CD4-positive, alpha-beta T cell treated with Interleukin-10 for 1 hour (primary cell): ENCODE results near the gene EPB41L2.
"Not testable (repeated sequence)": the region's sequence is repeated elsewhere in the genome, so short reads cannot be mapped to it uniquely, and the experiment has no call there.

Source experiments
- DNase-seq: peaks from one replicate; pipeline ENCODE4 v3.0.0-alpha.2; 2020

Gene EPB41L2

GRCh38 chr6:131001111-131001736 lies 61.8 kb downstream of the EPB41L2 start:
- DNase-seq: no peak

DNA sequence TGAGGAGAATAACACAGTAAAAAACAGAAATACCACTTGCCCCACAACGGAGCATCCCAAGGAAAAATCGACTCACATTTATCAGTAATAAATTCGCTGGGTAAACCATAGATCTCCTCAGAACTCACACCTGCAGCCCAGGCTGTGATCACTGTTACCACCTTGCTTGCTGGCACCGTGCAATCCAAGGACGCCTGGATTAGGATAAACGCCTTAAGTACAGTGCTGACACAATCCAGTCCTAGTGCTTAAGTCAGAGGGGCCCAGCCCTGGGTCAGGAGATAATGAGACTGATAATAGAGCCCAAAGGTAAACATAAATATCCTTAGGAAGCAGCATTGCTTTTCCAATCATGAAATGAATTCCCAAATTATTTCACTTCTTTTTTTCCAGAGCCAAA lies 62.5 kb downstream of the EPB41L2 start:
- no peak for DNase-seq

GRCh38 chr6:130997061-130997753 lies 65.8 kb downstream of the EPB41L2 start:
- DNase-seq: no peak

DNA sequence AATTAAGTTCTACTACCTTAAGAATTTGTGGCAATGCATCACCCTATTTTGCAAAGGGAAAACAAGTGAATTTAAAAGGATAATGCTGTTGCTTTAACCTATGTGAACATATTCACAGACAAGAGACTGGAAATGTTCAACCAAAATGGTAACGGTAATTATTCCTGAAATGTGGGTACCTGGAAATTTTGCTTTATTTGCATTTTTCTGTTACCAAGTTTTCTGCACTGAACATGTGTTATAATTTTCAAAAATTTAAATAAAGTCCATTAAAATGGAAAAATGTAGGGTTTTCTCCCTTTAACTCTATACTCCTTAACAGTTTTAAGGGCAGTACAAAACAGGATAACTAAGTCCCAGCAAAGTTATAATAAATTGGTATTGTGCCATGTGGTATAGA lies 66.4 kb downstream of the EPB41L2 start:
- no peak for DNase-seq

DNA sequence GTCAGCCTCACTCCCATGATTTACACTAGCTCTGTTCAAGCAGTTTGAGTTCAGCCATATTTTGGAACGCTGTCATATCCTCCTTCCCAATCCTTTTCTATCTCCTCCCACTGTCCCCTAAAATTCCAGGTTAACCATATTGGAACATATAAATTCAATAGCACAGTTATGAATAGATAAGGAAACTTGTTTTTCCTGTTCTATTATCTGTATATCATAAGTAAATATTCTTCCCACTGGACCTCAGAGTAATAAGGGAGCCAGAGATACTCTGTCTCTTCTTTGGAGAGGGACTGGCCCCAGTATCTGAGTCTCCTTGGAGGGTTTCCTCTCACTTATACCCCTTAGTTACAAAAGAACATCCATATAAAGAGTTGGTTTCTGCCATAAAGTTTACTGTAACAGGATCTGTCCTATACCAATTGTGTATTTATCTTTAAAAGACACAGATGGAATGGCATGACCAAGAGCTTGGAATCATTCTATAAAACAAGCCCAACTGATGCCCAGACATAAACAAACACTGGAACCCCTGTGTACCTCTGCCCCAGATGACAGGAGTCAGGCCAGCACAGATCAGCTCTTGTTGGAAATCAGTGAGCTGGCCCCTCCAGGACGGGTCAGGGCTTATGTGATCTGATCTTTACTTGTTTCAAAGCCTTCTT lies 67.1 kb downstream of the EPB41L2 start:
- DNase-seq: no peak

GRCh38 chr6:130994319-130995097 lies 68.5 kb downstream of the EPB41L2 start:
- no peak for DNase-seq

DNA sequence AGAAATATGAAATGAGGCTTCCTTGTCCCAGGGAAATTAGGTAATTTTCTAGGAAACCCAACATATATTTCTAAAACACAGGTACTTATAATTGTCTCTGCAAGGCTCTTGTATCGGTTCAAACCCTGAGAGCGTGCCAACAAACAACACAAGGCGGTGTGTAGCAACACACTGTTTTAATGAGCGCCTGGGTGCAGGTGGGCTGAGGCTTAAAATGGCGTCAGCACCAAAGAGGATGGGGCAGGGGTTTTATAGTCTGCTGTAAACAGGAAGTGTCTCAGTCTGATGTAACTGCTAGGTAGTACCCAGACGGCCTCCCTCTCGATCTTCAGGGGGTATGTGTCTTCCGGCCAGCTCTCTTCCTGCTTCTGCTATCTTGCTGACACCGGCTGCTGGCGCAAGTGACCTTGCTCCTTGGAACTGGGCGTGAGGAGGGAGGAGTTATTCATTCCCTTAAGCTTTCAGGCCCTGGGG lies 69.7 kb downstream of the EPB41L2 start:
- DNase-seq: no peak

- DNase-seq: no peak
These were observed 71.5 kb downstream of the EPB41L2 start for GRCh38 chr6:130991422-130992137.

GRCh38 chr6:130987539-130987938 lies 75.5 kb downstream of the EPB41L2 start:
- not testable (repeated sequence) for DNase-seq

DNA sequence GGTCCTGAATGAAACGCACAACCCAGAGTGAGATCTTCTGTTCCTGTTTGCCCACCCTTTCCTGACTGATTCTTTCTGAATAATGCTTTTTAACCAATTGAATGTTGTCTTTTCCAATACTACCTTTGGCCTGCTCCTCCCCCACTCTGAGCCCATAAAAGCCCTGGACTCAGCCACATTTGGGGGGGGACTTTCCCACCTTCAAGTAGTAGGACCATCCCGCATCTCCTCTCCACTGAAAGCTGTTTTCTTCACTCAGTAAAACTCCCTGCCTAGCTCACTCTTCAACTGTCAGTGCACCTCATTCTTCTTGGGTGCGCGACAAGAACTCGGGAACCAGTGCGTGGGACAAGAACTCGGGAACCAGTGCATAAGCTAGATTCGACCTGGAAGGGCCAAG lies 77.9 kb downstream of the EPB41L2 start:
- DNase-seq: no peak

- no peak for DNase-seq
These were observed 80.0 kb downstream of the EPB41L2 start for GRCh38 chr6:130982941-130983456.

- no peak for DNase-seq
These were observed 80.9 kb downstream of the EPB41L2 start for GRCh38 chr6:130982135-130982534.

- no peak for DNase-seq
These were observed 81.6 kb downstream of the EPB41L2 start for GRCh38 chr6:130981409-130981808.

GRCh38 chr6:130980310-130981032 lies 82.6 kb downstream of the EPB41L2 start:
- no peak for DNase-seq

DNA sequence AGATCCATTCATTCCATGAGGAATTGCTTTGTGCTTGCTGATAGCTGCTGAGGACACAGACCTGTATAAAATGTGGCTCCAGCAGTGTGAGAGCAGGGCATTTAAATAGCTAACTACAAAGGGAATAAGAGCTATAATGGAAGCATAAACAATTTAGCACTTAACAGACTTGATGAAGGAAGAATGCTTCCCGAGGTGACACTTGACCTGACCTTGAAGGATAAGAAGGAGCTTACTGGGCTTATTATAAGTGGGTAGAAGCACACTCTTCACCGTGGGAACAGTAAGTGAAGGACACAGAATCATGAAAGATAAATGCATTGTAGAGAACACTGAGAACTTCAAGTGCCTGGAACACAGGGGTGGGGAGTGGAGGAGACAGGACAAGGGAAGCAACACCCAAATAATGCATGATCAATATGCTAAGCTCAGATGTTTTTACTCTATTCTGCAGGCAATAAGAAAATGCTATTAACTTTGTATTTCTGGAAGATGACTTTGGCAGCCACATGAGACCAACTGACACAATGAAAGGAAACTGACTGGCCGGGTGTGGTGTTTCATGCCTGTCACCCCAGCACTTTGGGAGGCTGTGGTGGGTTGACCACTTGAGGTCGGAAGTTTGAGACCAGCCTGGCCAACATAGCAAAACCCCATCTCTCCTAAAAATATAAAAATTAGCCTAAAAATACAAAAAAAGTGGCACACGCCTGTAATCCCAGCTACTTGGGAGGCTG lies 84.2 kb downstream of the EPB41L2 start:
- no peak for DNase-seq

GRCh38 chr6:130978180-130978579 lies 84.9 kb downstream of the EPB41L2 start:
- no peak for DNase-seq

DNA sequence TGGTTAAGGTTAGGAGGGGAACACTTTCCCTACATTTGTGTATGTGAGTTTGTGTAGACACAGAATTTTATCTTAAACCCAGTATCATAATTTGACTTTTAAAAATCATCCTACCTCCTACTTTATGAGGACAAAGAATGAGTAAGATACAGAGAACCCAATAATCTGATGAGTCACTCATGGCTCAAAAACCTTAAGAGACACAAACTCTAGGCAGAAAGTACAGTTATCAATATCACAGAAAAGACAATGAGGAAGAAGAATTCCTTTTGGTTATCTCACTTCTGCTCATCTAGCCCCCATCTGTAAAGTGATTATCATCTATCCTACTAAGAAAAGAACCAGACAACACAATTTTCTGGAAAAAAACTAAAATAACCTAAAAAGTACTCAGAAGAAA lies 87.7 kb downstream of the EPB41L2 start:
- no peak for DNase-seq

GRCh38 chr6:130973521-130974277 lies 89.3 kb downstream of the EPB41L2 start:
- no peak for DNase-seq

- DNase-seq: no peak
These were observed 91.5 kb downstream of the EPB41L2 start for GRCh38 chr6:130971504-130971903.

- DNase-seq: no peak
These were observed 92.1 kb downstream of the EPB41L2 start for GRCh38 chr6:130970839-130971410.
